SH-SY5Y (cell line): ENCODE data around the gene GHR.

Experiments
- GATA2 ChIP-seq: IDR thresholded peaks from 2 replicates; pipeline ENCODE4 v1.6.1; 2011; ENCODE audit warnings: mild to moderate bottlenecking, low read depth, low read length
- GATA3 ChIP-seq: IDR thresholded peaks from 2 replicates; pipeline ENCODE4 v1.6.1; 2011; ENCODE audit warnings: low read depth, mild to moderate bottlenecking, low read length, moderate library complexity

DNA sequence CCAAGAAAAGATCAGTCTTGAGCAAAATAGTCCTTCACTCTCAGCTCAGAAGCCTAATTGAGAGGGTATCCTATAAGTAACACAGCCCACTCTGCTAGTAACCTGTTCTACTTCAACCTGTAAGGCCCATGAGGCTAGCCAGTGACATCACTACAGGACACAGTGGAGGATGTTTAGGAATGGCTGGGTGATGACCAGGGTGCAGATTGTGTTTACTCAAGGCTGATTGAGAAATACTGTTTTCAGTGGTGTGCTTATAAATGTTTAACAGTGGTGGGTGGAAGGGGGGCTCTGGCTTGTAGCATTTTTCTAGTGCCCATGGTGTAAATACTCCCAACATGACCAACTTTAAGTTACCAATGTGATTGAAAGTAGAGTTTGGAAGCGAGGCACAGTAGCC, 173.6 kb downstream of the GHR start:
- no peak for TF ChIP-seq GATA2
- no peak for TF ChIP-seq GATA3
